GM12891 (cell line): ENCODE data around the gene NEDD4L.

Experiments
- POLR2A ChIP-seq: IDR thresholded peaks from 2 replicates; pipeline ENCODE4 v1.6.1; 2011; ENCODE audit warnings: low read depth, low read length, control low read depth
- POLR2AphosphoS5 ChIP-seq: IDR thresholded peaks from 2 replicates; pipeline ENCODE4 v1.6.1; 2011; ENCODE audit warnings: low read depth, low read length, control low read depth
- POU2F2 ChIP-seq: IDR thresholded peaks from 2 replicates; pipeline ENCODE4 v1.6.1; 2011; ENCODE audit warnings: low read depth, mild to moderate bottlenecking, control low read depth, low read length, moderate library complexity
- SPI1 ChIP-seq: IDR thresholded peaks from 2 replicates; pipeline ENCODE4 v1.6.1; 2011; ENCODE audit warnings: low read depth, low read length, control low read depth
- TAF1 ChIP-seq: IDR thresholded peaks from 2 replicates; pipeline ENCODE4 v1.6.1; 2011; ENCODE audit warnings: low read depth, low read length, control low read depth

DNA sequence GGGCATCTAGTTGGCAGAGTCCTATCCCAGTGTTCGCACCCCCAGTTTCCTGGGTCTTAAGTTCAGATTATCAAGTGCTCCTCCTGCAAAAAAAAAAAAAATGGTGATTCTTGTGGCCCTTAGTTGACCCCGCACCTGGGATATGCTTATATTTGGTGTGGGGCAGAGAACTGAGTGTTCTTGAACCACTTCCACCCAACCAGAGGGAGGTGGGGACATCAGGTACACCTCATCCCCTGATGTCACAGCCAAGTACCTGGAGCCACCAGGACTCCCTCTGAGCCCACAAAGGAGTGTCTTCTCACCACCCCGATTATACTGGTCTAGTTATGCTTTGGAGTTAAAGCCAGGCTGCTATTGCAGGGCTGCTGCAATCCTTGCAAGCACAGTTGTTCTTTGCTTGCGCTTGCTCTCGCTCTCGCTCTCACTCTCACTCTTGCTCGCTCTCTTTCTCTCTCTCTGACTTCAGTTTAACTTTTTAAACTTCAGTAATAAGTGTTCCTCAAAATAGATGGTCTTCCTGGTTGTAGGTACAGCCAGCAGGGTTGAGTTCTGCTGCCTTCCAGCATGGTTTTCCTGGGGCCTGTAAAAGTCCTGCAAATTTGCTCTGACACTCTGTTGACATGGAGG lies 265.7 kb downstream of the NEDD4L start:
- TF ChIP-seq POLR2A (no peak), POLR2AphosphoS5 (no peak), TAF1 (no peak), POU2F2 (no peak), SPI1 (no peak)
